Naive thymus-derived CD4-positive, alpha-beta T cell (primary cell): ENCODE data around the gene CAB39L. TPM values are rescaled to one million over a fixed set of nuclear protein-coding genes. Genes with fewer than 3 reads are reported as not detected.
A peak's percentile ranks its signal among the peaks of the same experiment; 100 is the strongest.

ENCODE experiments used
- ATAC-seq: fragments of 150-1000 bp; cut with Tn5 transposase; 2 replicates; pipeline ENCODE4 v1.10.0; 2021; ENCODE audit warnings: mild to moderate bottlenecking, moderate library complexity
- CTCF ChIA-PET: fragments of 350-600 bp; sonication (Branson Sonifier 250); formaldehyde crosslinking; loops from one replicate; lab custom pipeline; 2021; ENCODE audit warnings: antibody characterized with exemption; lab: Charles Lee
- POLR2A ChIA-PET: fragments of 350-600 bp; sonication (Branson Sonifier 250); formaldehyde crosslinking; loops from one replicate; lab custom pipeline; 2021; ENCODE audit warnings: antibody characterized with exemption, inconsistent platforms; lab: Charles Lee
- DNase-seq, 9 donors: peaks; one replicate each; pipeline versions ENCODE4 v3.0.0 to v3.0.0-alpha.2; 2020 to 2022; ENCODE audit warnings: mixed read lengths in 1 of 9
- H3K27ac ChIP-seq: one replicate; pipeline ENCODE4 v1.7.0; 2013; ENCODE audit warnings: mild to moderate bottlenecking, low read depth, low read length, moderate library complexity
- H3K27me3 ChIP-seq, 2 donors: one replicate each; pipeline ENCODE4 v1.7.0; 2013; ENCODE audit warnings: low read length in 2 of 2, mild to moderate bottlenecking in 2 of 2, moderate library complexity in 2 of 2; ENCODE audit not compliant: control insufficient read depth in 2 of 2, insufficient read depth in 2 of 2
- H3K36me3 ChIP-seq, 3 experiments: 1 replicate in 2 of 3; 2 replicates in 1 of 3; pipeline ENCODE4 v1.7.0; 2013; ENCODE audit warnings: low read length in 3 of 3, mild to moderate bottlenecking in 3 of 3, moderate library complexity in 1 of 3; ENCODE audit not compliant: insufficient read depth in 3 of 3, control insufficient read depth in 2 of 3
- H3K4me1 ChIP-seq, 2 donors: one replicate each; pipeline ENCODE4 v1.7.0; 2013; ENCODE audit warnings: low read length in 2 of 2, mild to moderate bottlenecking in 2 of 2, moderate library complexity in 1 of 2; ENCODE audit not compliant: control insufficient read depth in 2 of 2, insufficient read depth in 2 of 2
- H3K4me3 ChIP-seq: 2 replicates; pipeline ENCODE4 v1.7.0; 2013; ENCODE audit warnings: mild to moderate bottlenecking, low read length
- H3K9me3 ChIP-seq, 3 experiments: 1 replicate in 2 of 3; 2 replicates in 1 of 3; pipeline ENCODE4 v1.7.0; 2013; ENCODE audit warnings: low read length in 3 of 3; ENCODE audit not compliant: control insufficient read depth in 2 of 3
- H3K27ac Mint-ChIP-seq, 9 donors: one replicate each; pipeline ENCODE4 v1.8.0; 2020 to 2022; ENCODE audit warnings: mixed read lengths in 9 of 9, mild to moderate bottlenecking in 8 of 9, moderate library complexity in 5 of 9, inconsistent platforms in 2 of 9
- H3K27me3 Mint-ChIP-seq, 5 donors: one replicate each; pipeline ENCODE4 v1.8.0; 2021 to 2022; ENCODE audit warnings: mixed read lengths in 5 of 5, mild to moderate bottlenecking in 1 of 5
- H3K36me3 Mint-ChIP-seq, 5 donors: one replicate each; pipeline ENCODE4 v1.8.0; 2020 to 2022; ENCODE audit warnings: mixed read lengths in 5 of 5, mild to moderate bottlenecking in 3 of 5, inconsistent platforms in 1 of 5
- H3K4me1 Mint-ChIP-seq, 7 donors: one replicate each; pipeline ENCODE4 v1.8.0; 2020 to 2022; ENCODE audit warnings: mixed read lengths in 7 of 7, mild to moderate bottlenecking in 3 of 7, inconsistent platforms in 1 of 7
- H3K4me3 Mint-ChIP-seq, 10 donors: one replicate each; pipeline ENCODE4 v1.8.0; 2020 to 2022; ENCODE audit warnings: mild to moderate bottlenecking in 10 of 10, mixed read lengths in 10 of 10, moderate library complexity in 6 of 10, inconsistent platforms in 2 of 10
- H3K9me3 Mint-ChIP-seq, 11 donors: one replicate each; pipeline ENCODE4 v1.8.0; 2020 to 2022; ENCODE audit warnings: mixed read lengths in 11 of 11, mild to moderate bottlenecking in 4 of 11, inconsistent platforms in 1 of 11, moderate library complexity in 1 of 11
- intact Hi-C, 2 donors: fragments of 100-400 bp; cut with micrococcal nuclease; formaldehyde crosslinking; loops; one replicate each; pipeline ENCODE4 v1.15.1; 2023
- polyA plus RNA-seq, 2 donors: library from polyadenylated mRNA; unstranded; fragments of 300-500 nt; fragmentation: Illumina TruSeq; gene quantifications; one replicate each; pipeline ENCODE4 v1.2.3, GENCODE V29; 2021
- total RNA-seq, 6 experiments: library from RNA in 5 of 6; stranded (reverse) in 5 of 6; gene quantifications; 1 replicate in 5 of 6; 2 replicates in 1 of 6; pipeline ENCODE4 v1.2.3 and lab custom pipeline; 2021 to 2026

Gene CAB39L
- total and polyA plus RNA-seq, 7 experiments from 2014 or later = 2.9 to 5.9 (median 4.6) TPM

- H3K9me3 Mint-ChIP-seq = no peaks in the 10 kb centered on the region
- H3K4me1 Mint-ChIP-seq = peaks cover 0 to 6% (median 0%) of the 10 kb centered on the region in 7 donors
- POLR2A ChIA-PET = no interaction called here
- Histone ChIP-seq H3K4me1 (no peaks in the 10 kb centered on the region), H3K4me3 (no peak overlapping the region), H3K27me3 (no peaks in the 10 kb centered on the region), H3K27ac (no peak overlapping the region), H3K36me3 (peaks cover 0 to 4% (median 0%) of the 10 kb centered on the region in 3 experiments), H3K9me3 (no peaks in the 10 kb centered on the region)
- no peak overlapping the region for H3K4me3 Mint-ChIP-seq
- H3K36me3 Mint-ChIP-seq = peaks cover 0 to 27% (median 0%) of the 10 kb centered on the region in 5 donors
- no peak for ATAC-seq
- no peak for DNase-seq
- intact Hi-C loops = no loop called here
- no peaks in the 10 kb centered on the region for H3K27me3 Mint-ChIP-seq
- H3K27ac Mint-ChIP-seq = no peak overlapping the region
- CTCF ChIA-PET = interaction anchor here (0.5 to 2.2 kb wide), 2 partner anchors 10 to 676 kb away, joined by 4 read pairs; no protein-coding TSS in a partner anchor
These were observed 133.6 kb downstream of the CAB39L start for GRCh38 chr13:49310251-49310650.

GRCh38 chr13:49308921-49309408, 134.9 kb downstream of the CAB39L start:
- ATAC-seq = no peak
- CTCF ChIA-PET = interaction anchor here (1.5 to 2.2 kb wide), 2 partner anchors 9 to 28 kb away, joined by 4 read pairs; no protein-coding TSS in a partner anchor
- Mint-ChIP-seq H3K27me3 (no peaks in the 10 kb centered on the region), H3K4me1 (peaks cover 0 to 6% (median 0%) of the 10 kb centered on the region in 7 donors), H3K9me3 (no peaks in the 10 kb centered on the region), H3K36me3 (peaks cover 0 to 21% (median 0%) of the 10 kb centered on the region in 5 donors), H3K27ac (no peak overlapping the region), H3K4me3 (no peak overlapping the region)
- Histone ChIP-seq H3K9me3 (no peaks in the 10 kb centered on the region), H3K4me3 (no peak overlapping the region), H3K27ac (no peak overlapping the region), H3K4me1 (no peaks in the 10 kb centered on the region), H3K36me3 (peaks cover 0 to 4% (median 0%) of the 10 kb centered on the region in 3 experiments), H3K27me3 (no peaks in the 10 kb centered on the region)
- POLR2A ChIA-PET = no interaction called here
- no peak for DNase-seq
- intact Hi-C loops = no loop called here

GRCh38 chr13:49308097-49308875, 135.6 kb downstream of the CAB39L start:
- Mint-ChIP-seq H3K27me3 (no peaks in the 10 kb centered on the region), H3K36me3 (peaks cover 0 to 16% (median 0%) of the 10 kb centered on the region in 5 donors), H3K9me3 (no peaks in the 10 kb centered on the region), H3K4me3 (no peak overlapping the region), H3K4me1 (peaks cover 0 to 2% (median 0%) of the 10 kb centered on the region in 7 donors), H3K27ac (no peak overlapping the region)
- no peaks in the 10 kb centered on the region for H3K27me3 ChIP-seq
- no peak for DNase-seq
- CTCF ChIA-PET = interaction anchor here (0.6 to 2.2 kb wide), 3 partner anchors 8 to 176 kb away, joined by 3 to 4 read pairs (median 4); no protein-coding TSS in a partner anchor
- no peaks in the 10 kb centered on the region for H3K4me1 ChIP-seq
- POLR2A ChIA-PET = no interaction called here
- no peak overlapping the region for H3K4me3 ChIP-seq
- no peak for ATAC-seq
- no peak overlapping the region for H3K27ac ChIP-seq
- peaks cover 0 to 4% (median 0%) of the 10 kb centered on the region in 3 experiments for H3K36me3 ChIP-seq
- intact Hi-C loops = no loop called here
- no peaks in the 10 kb centered on the region for H3K9me3 ChIP-seq

GRCh38 chr13:49307365-49307764, 136.5 kb downstream of the CAB39L start:
- Histone ChIP-seq H3K9me3 (no peaks in the 10 kb centered on the region), H3K4me1 (no peaks in the 10 kb centered on the region), H3K27me3 (no peaks in the 10 kb centered on the region), H3K4me3 (no peak overlapping the region), H3K36me3 (peaks cover 0 to 4% (median 0%) of the 10 kb centered on the region in 3 experiments), H3K27ac (no peak overlapping the region)
- ATAC-seq (no peak), DNase-seq (no peak)
- no peaks in the 10 kb centered on the region for H3K9me3 Mint-ChIP-seq
- ChIA-PET CTCF (no interaction called here), POLR2A (no interaction called here)
- H3K27me3 Mint-ChIP-seq = no peaks in the 10 kb centered on the region
- intact Hi-C loops = no loop called here
- peaks cover 0 to 11% (median 4%) of the 10 kb centered on the region in 7 donors for H3K4me1 Mint-ChIP-seq
- H3K4me3 Mint-ChIP-seq = no peak overlapping the region
- H3K27ac Mint-ChIP-seq = no peak overlapping the region
- H3K36me3 Mint-ChIP-seq = peaks cover 0 to 13% (median 0%) of the 10 kb centered on the region in 5 donors

GRCh38 chr13:49305792-49306425, 138.0 kb downstream of the CAB39L start:
- no peak overlapping the region for H3K27ac Mint-ChIP-seq
- DNase-seq (no peak), ATAC-seq (no peak)
- peaks cover 8 to 26% (median 14%) of the 10 kb centered on the region in 7 donors for H3K4me1 Mint-ChIP-seq
- no peak overlapping the region for H3K4me3 Mint-ChIP-seq
- no peaks in the 10 kb centered on the region for H3K27me3 ChIP-seq
- H3K36me3 Mint-ChIP-seq = peaks cover 0 to 13% (median 0%) of the 10 kb centered on the region in 5 donors
- CTCF ChIA-PET = no interaction called here
- intact Hi-C loops = no loop called here
- H3K4me3 ChIP-seq = no peak overlapping the region
- no peaks in the 10 kb centered on the region for H3K4me1 ChIP-seq
- no peaks in the 10 kb centered on the region for H3K9me3 Mint-ChIP-seq
- POLR2A ChIA-PET = no interaction called here
- H3K36me3 ChIP-seq = peaks cover 0 to 4% (median 0%) of the 10 kb centered on the region in 3 experiments
- no peak overlapping the region for H3K27ac ChIP-seq
- H3K9me3 ChIP-seq = no peaks in the 10 kb centered on the region
- no peaks in the 10 kb centered on the region for H3K27me3 Mint-ChIP-seq

- Histone ChIP-seq H3K4me3 (no peak overlapping the region), H3K9me3 (no peaks in the 10 kb centered on the region), H3K27me3 (no peaks in the 10 kb centered on the region), H3K4me1 (no peaks in the 10 kb centered on the region), H3K36me3 (peaks cover 0 to 4% (median 0%) of the 10 kb centered on the region in 3 experiments), H3K27ac (no peak overlapping the region)
- ChIA-PET CTCF (no interaction called here), POLR2A (no interaction called here)
- no peak overlapping the region for H3K4me3 Mint-ChIP-seq
- ATAC-seq = no peak
- peak overlapping the region in 1 of 9 donors; percentile 36 for H3K27ac Mint-ChIP-seq
- H3K9me3 Mint-ChIP-seq = no peaks in the 10 kb centered on the region
- no peaks in the 10 kb centered on the region for H3K27me3 Mint-ChIP-seq
- intact Hi-C loops = loop anchor here in 1 of 2 donors (5.0 kb wide), 1 partner anchor 1762 kb away; no protein-coding TSS in a partner anchor
- peaks cover 8 to 28% (median 14%) of the 10 kb centered on the region in 7 donors for H3K4me1 Mint-ChIP-seq
- DNase-seq = no peak
- peaks cover 0 to 12% (median 0%) of the 10 kb centered on the region in 5 donors for H3K36me3 Mint-ChIP-seq
These were observed 138.8 kb downstream of the CAB39L start for GRCh38 chr13:49304763-49305700.
